IPS-11a (cell line): ENCODE results near the gene SUSD6.
"Not testable (repeated sequence)": the region's sequence is repeated elsewhere in the genome, so short reads cannot be mapped to it uniquely, and the experiment has no call there.

Experiments used
- H3K4me3 ChIP-seq: one replicate; pipeline ENCODE4 v1.5.1; 2013; ENCODE audit warnings: low read depth, low read length, control low read depth

The SUSD6 gene

GRCh38 chr14:69620211-69620611, 8.8 kb downstream of the SUSD6 start:
- no peak overlapping the region for H3K4me3 ChIP-seq

GRCh38 chr14:69620981-69621380, 9.6 kb downstream of the SUSD6 start:
- H3K4me3 ChIP-seq = no peak overlapping the region

- no peak overlapping the region for H3K4me3 ChIP-seq
These were observed 12.7 kb downstream of the SUSD6 start for GRCh38 chr14:69624136-69624535.

- no peak overlapping the region for H3K4me3 ChIP-seq
These were observed 14.1 kb downstream of the SUSD6 start for GRCh38 chr14:69625299-69626131.

- H3K4me3 ChIP-seq = no peak overlapping the region
These were observed 14.7 kb downstream of the SUSD6 start for GRCh38 chr14:69626132-69626500.

GRCh38 chr14:69629225-69630127, 18.1 kb downstream of the SUSD6 start:
- no peak overlapping the region for H3K4me3 ChIP-seq

- H3K4me3 ChIP-seq = no peak overlapping the region
These were observed 19.0 kb downstream of the SUSD6 start for GRCh38 chr14:69630360-69630759.

- no peak overlapping the region for H3K4me3 ChIP-seq
These were observed 20.1 kb downstream of the SUSD6 start for GRCh38 chr14:69631509-69631908.

GRCh38 chr14:69632164-69632563, 20.8 kb downstream of the SUSD6 start:
- H3K4me3 ChIP-seq = no peak overlapping the region

- H3K4me3 ChIP-seq = no peak overlapping the region
These were observed 21.3 kb downstream of the SUSD6 start for GRCh38 chr14:69632593-69633151.

- H3K4me3 ChIP-seq = no peak overlapping the region
These were observed 21.8 kb downstream of the SUSD6 start for GRCh38 chr14:69633238-69633637.

- H3K4me3 ChIP-seq = no peak overlapping the region
These were observed 24.7 kb downstream of the SUSD6 start for GRCh38 chr14:69635981-69636639.

- no peak overlapping the region for H3K4me3 ChIP-seq
These were observed 25.5 kb downstream of the SUSD6 start for GRCh38 chr14:69636718-69637480.

GRCh38 chr14:69637503-69638031, 26.2 kb downstream of the SUSD6 start:
- H3K4me3 ChIP-seq = no peak overlapping the region

GRCh38 chr14:69640931-69641330, 29.5 kb downstream of the SUSD6 start:
- no peak overlapping the region for H3K4me3 ChIP-seq

- H3K4me3 ChIP-seq = not testable (repeated sequence)
These were observed 30.9 kb downstream of the SUSD6 start for GRCh38 chr14:69642212-69642793.

- no peak overlapping the region for H3K4me3 ChIP-seq
These were observed 32.2 kb downstream of the SUSD6 start for GRCh38 chr14:69643430-69644200.

- H3K4me3 ChIP-seq = no peak overlapping the region
These were observed 33.4 kb downstream of the SUSD6 start for GRCh38 chr14:69644814-69645213.

GRCh38 chr14:69647213-69647612, 35.8 kb downstream of the SUSD6 start:
- H3K4me3 ChIP-seq = no peak overlapping the region
